Sigmoid colon (tissue), 3 donors: ENCODE measurements around the gene CDH13.

ENCODE experiments used
- POLR2A ChIP-seq, 2 donors: fragments of 450-650 bp; IDR thresholded peaks; one replicate each; pipeline ENCODE4 v1.6.1; 2016; ENCODE audit warnings: antibody characterized with exemption in 2 of 2, mild to moderate bottlenecking in 2 of 2, moderate library complexity in 2 of 2
- TF ChIP-seq, protein P1 (sequence below), 4 experiments: fragments of 450-650 bp in 3 of 4; fragments of 200-600 bp in 1 of 4; IDR thresholded peaks; one replicate each; pipeline ENCODE4 v1.5.1; 2016 to 2019; ENCODE audit warnings: antibody characterized with exemption in 4 of 4, mild to moderate bottlenecking in 3 of 4, moderate library complexity in 2 of 4

DNA sequence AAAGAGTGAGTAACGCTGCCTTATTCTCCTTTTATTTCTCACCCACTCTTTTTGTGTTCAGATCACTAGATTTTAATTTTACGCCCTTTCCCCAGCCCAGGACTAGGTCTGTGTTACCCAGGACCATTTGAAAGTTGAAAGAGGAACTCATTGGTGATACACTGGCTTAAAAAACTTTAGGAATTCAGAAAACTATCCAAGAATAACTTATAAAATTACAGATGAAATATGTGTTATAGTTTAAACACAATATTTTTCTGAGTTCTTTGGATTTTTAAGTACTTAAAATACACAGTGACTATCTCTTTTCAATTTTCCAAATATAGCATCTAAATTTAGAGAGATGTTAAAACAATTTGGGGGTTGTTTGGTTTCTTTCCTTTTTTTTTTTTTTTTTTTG lies 385.2 kb downstream of the CDH13 start:
- no peak for TF ChIP-seq POLR2A (IDR thresholded peaks at IDR 0.05)
- TF ChIP-seq, protein P1, sequence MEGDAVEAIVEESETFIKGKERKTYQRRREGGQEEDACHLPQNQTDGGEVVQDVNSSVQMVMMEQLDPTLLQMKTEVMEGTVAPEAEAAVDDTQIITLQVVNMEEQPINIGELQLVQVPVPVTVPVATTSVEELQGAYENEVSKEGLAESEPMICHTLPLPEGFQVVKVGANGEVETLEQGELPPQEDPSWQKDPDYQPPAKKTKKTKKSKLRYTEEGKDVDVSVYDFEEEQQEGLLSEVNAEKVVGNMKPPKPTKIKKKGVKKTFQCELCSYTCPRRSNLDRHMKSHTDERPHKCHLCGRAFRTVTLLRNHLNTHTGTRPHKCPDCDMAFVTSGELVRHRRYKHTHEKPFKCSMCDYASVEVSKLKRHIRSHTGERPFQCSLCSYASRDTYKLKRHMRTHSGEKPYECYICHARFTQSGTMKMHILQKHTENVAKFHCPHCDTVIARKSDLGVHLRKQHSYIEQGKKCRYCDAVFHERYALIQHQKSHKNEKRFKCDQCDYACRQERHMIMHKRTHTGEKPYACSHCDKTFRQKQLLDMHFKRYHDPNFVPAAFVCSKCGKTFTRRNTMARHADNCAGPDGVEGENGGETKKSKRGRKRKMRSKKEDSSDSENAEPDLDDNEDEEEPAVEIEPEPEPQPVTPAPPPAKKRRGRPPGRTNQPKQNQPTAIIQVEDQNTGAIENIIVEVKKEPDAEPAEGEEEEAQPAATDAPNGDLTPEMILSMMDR (IDR thresholded peaks at IDR 0.05), result no peak
